Hepatocyte (in vitro differentiated cells): ENCODE results near the gene MAGI2.
"Not testable (repeated sequence)": the region's sequence is repeated elsewhere in the genome, so short reads cannot be mapped to it uniquely, and the experiment has no call there.

Source experiments
- CTCF ChIP-seq: fragments of 200-600 bp; sonication (generic); IDR thresholded peaks from 2 replicates; pipeline ENCODE4 v1.5.1; 2016; ENCODE audit warnings: antibody characterized with exemption, mild to moderate bottlenecking; ENCODE audit not compliant: poor library complexity
- EZH2 ChIP-seq: fragments of 200-600 bp; sonication (generic); IDR thresholded peaks from 2 replicates; pipeline ENCODE4 v1.6.1; 2016; ENCODE audit warnings: antibody characterized with exemption, mild to moderate bottlenecking, borderline replicate concordance
- EZH2phosphoT487 ChIP-seq: fragments of 200-600 bp; sonication (generic); IDR thresholded peaks from one replicate; pipeline ENCODE4 v1.6.1; 2018; ENCODE audit warnings: antibody characterized with exemption, mild to moderate bottlenecking, low read depth, moderate library complexity; ENCODE audit not compliant: unreplicated experiment, severe bottlenecking

GRCh38 chr7:79442766-79443165 is 10.7 kb downstream of the MAGI2 start:
- not testable (repeated sequence) for TF ChIP-seq CTCF, EZH2phosphoT487, EZH2
